ENCODE results near the gene OR6K3.

The OR6K3 gene

DNA sequence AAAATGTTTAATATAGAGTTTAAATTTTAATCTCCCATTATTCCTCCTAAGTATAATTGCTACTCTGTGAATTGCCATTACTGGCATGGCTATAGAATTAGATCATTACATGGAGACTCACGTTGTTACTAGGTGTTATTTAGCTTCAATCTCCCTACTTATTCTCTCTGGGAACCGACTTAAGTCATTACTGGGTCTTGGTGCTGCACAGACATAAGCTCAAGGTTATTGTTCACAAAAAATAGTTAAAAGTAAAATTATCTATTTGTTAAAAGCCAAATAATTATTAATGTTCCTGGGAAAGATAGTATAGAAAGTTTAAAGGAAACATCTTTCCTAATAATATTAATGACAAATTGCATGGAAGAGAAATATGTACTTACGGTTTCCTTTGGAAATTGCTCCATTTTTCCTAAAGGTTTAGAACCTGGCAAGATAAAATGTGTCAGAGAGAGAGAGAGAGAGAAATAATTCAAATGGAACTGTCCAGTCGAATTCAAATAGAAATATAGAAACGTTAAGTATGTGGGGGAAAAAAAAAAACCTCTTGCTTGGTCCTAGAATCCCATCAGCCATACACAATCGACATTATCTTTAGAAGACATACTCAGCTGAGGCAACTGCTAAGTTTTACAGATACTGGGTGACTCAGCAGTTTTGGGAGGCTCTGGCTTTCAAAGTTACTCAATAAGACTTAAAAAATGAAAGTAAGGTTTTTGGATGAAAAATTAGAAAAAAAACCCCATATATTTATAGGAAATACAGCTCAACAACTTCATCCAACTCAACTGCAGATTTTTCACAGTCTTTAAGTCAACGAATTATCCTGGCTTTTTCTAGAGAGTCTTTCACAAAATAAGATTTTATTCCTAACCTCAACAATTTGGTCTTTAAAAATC lies 34.2 kb downstream of the OR6K3 start, which contains the start of gene SPTA1:
Gene SPTA1, minus strand, starts transcription at position 605 of the 899 bp plus-strand sequence. Its CDS starts 198 bp downstream, at position 407.
- no peak for DNase-seq

DNA sequence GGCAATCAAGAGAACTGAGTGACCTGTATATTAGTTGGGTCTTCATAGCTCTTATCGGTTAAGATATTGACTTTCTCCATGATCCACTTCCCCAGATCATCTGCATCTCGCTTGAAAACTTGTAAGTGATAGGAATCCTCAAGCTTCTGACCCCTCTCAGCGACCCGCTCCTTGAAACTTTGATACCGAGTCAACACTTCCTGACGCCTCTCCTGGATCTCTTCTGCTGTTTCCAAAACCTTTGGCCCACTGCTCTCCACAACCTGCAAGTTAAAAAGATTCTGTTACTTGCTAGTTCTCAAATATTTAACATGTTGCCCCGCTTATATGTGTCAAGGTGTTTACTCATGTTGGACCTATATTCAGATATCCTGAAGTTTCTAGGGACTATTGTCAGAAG lies 35.4 kb downstream of the OR6K3 start:
- no peak for DNase-seq

DNA sequence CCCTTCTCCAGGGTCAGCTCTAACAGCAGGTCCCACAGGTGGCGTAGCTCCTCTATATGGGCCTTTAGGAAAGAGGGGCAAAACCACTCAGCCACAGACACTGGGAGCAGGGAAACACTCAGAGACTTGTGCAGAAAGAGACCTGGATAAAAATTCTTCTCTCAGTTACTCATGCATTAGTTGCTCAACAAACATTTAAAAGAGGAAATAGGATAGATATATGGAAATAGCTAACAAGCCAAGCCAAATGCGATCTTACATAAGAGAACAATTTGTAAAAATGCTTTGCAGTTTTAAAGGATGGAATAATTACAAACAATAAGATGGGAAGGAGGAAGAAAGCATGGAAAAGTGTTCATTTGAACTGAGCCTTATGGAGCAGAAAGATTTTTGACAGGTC lies 38.9 kb downstream of the OR6K3 start:
- no peak for DNase-seq

DNA sequence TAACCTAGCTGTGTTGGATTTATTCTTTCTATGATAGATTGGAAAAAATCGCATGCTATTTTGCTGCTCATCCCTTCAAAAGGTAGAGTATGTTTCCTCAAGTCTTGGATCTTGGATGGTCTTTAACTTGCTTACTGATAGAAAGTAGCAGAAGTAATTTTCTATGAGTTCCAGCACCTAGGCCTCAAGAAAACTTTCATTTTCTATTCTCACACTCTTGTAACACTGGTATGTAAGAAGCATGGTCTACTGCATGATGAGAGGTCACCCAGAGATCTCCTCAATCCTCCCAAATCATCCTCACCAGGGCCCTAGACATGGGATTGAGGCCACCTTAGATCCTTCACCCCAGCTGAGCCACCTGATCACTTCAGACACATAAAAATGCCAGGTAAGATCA lies 41.2 kb downstream of the OR6K3 start:
- no peak for DNase-seq

DNA sequence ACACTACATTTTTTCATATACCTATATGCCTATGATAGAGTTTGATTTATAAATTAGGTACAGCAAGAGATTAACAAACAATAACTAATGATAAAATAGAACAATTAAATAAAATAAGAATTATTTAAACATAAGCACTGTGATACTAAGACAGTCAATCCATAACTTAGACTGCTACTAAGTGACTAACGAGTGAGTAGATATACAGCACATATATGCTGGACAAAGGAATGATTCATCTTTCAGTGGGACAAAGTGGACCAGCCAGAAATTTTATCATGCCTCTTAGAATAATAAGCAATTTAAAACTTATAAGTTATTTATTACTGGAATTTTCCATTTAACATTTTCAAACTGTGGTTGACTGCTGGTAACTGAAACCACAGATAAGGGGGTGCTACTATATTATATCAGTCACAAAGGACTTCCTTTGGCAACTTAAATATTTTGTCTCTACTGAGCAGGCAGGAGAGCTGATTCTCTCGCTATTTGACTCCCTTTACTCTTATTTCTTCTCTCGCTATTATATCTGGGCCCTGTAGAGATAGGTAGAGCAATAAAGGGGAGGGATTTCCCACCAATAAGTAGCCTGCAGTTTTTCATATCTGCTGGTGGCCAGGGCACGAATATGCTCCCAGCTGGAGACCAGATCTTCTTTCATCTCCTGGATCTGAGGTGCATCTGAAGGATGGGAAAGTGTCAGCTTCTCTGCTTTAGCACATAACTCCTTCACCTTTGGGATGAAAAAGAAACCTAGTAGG lies 44.8 kb downstream of the OR6K3 start:
- no peak for DNase-seq

DNA sequence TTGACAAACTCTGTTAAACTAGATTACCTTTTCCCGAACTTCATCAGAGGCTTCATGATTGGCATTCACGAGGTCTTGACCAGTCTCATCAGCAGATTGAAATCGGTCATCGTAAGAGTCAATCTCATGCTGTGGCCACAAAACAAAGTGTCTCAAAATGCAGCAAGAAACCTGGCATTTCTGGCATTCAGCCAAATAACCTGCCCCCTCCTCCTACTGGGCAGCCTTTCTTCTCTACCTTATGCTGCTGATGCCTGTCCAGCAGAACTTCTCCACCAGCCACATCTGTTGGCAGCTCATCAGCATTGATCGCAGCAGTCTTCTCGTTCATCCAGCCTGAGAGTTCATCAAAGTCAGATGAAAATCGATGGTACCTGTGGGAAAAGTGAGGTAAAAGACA lies 46.2 kb downstream of the OR6K3 start:
- DNase-seq, result no peak
